Stimulated activated CD8-positive, alpha-beta memory T cell treated with anti-CD3 and anti-CD28 coated beads, Interleukin-15, amount 100 ng/mL, for 1 hour (primary cell): ENCODE measurements around the gene SLC25A24.
"Not testable (repeated sequence)": the region's sequence is repeated elsewhere in the genome, so short reads cannot be mapped to it uniquely, and the experiment has no call there.

Experiments
- DNase-seq: peaks from one replicate; pipeline ENCODE4 v3.0.0-alpha.2; 2020; ENCODE audit warnings: low read depth

SLC25A24 gene

GRCh38 chr1:108199781-108200686 is at the start of gene SLC25A24:
Gene SLC25A24, minus strand, starts transcription at chr1:108200343. Its CDS starts 205 bp downstream, at chr1:108200138.
- peak; percentile 20 for DNase-seq

GRCh38 chr1:108243976-108244375 is 43.8 kb upstream of the SLC25A24 start, which contains the start of gene NBPF4:
Gene NBPF4, minus strand, starts transcription at chr1:108244076. Its CDS starts 315 bp downstream, at chr1:108243761.
- not testable (repeated sequence) for DNase-seq

GRCh38 chr1:108239426-108239825 is 39.3 kb upstream of the SLC25A24 start:
- not testable (repeated sequence) for DNase-seq

GRCh38 chr1:108235308-108235707 is 35.2 kb upstream of the SLC25A24 start:
- not testable (repeated sequence) for DNase-seq

GRCh38 chr1:108232183-108232582 is 32.0 kb upstream of the SLC25A24 start:
- not testable (repeated sequence) for DNase-seq

GRCh38 chr1:108229976-108230375 is 29.8 kb upstream of the SLC25A24 start:
- DNase-seq, result not testable (repeated sequence)

- not testable (repeated sequence) for DNase-seq
Observed at GRCh38 chr1:108227772-108228171, 27.6 kb upstream of the SLC25A24 start.

- not testable (repeated sequence) for DNase-seq
Observed at GRCh38 chr1:108226855-108227254, 26.7 kb upstream of the SLC25A24 start.

GRCh38 chr1:108223226-108223625 is 23.1 kb upstream of the SLC25A24 start:
- DNase-seq, result not testable (repeated sequence)

- not testable (repeated sequence) for DNase-seq
Observed at GRCh38 chr1:108217515-108218174, 17.5 kb upstream of the SLC25A24 start.

GRCh38 chr1:108217007-108217406 is 16.9 kb upstream of the SLC25A24 start:
- DNase-seq, result not testable (repeated sequence)

GRCh38 chr1:108216028-108216890 is 16.1 kb upstream of the SLC25A24 start:
- DNase-seq, result not testable (repeated sequence)

- DNase-seq, result not testable (repeated sequence)
Observed at GRCh38 chr1:108214641-108215465, 14.7 kb upstream of the SLC25A24 start.

GRCh38 chr1:108211014-108211413 is 10.9 kb upstream of the SLC25A24 start:
- no peak for DNase-seq

GRCh38 chr1:108209456-108210108 is 9.4 kb upstream of the SLC25A24 start:
- DNase-seq, result no peak

- DNase-seq, result no peak
Observed at GRCh38 chr1:108208724-108209446, 8.7 kb upstream of the SLC25A24 start.

- DNase-seq, result not testable (repeated sequence)
Observed at GRCh38 chr1:108203582-108203981, 3.4 kb upstream of the SLC25A24 start.

GRCh38 chr1:108201687-108202086 is 1.5 kb upstream of the SLC25A24 start:
- DNase-seq, result no peak

GRCh38 chr1:108200687-108201051 is 526 bp upstream of the SLC25A24 start:
- peak; percentile 3 for DNase-seq

- no peak for DNase-seq
Observed at GRCh38 chr1:108199201-108199691, 897 bp downstream of the SLC25A24 start.
